Right renal cortex interstitium (tissue), 3 donors: Measurements from ENCODE around the gene ABLIM2. TPM values are rescaled to one million over a fixed set of nuclear protein-coding genes. Genes with fewer than 3 reads are reported as not detected.

Source experiments
- DNase-seq, 3 donors: peaks; one replicate each; pipeline ENCODE4 v3.0.0-alpha.2; 2013; ENCODE audit warnings: low read depth in 3 of 3, low spot score in 2 of 3
- polyA plus RNA-seq, 3 donors: library from polyadenylated mRNA; unstranded; fragments of 120-200 nt; gene quantifications; one replicate each; pipeline ENCODE4 v1.2.1, GENCODE V29; 2013; ENCODE audit not compliant: insufficient read length in 3 of 3

Gene ABLIM2
- polyA plus RNA-seq, 3 donors = 6.5 to 7.2 (median 6.9) TPM

- DNase-seq = no peak
These were observed 186.6 kb downstream of the ABLIM2 start for GRCh38 chr4:7971881-7972500.

GRCh38 chr4:7971159-7971631, 187.4 kb downstream of the ABLIM2 start:
- no peak for DNase-seq

- DNase-seq = no peak
These were observed 188.2 kb downstream of the ABLIM2 start for GRCh38 chr4:7970361-7970946.

- DNase-seq = no peak
These were observed 190.2 kb downstream of the ABLIM2 start for GRCh38 chr4:7968262-7968896.

GRCh38 chr4:7967501-7968261, 190.9 kb downstream of the ABLIM2 start:
- DNase-seq = no peak

GRCh38 chr4:7967063-7967440, 191.6 kb downstream of the ABLIM2 start:
- DNase-seq = no peak

GRCh38 chr4:7966281-7967062, 192.1 kb downstream of the ABLIM2 start:
- DNase-seq = no peak

GRCh38 chr4:7964890-7965662, 193.5 kb downstream of the ABLIM2 start:
- no peak for DNase-seq

GRCh38 chr4:7964459-7964858, 194.2 kb downstream of the ABLIM2 start:
- no peak for DNase-seq

- no peak for DNase-seq
These were observed 194.9 kb downstream of the ABLIM2 start for GRCh38 chr4:7963691-7964090.

- no peak for DNase-seq
These were observed 195.8 kb downstream of the ABLIM2 start for GRCh38 chr4:7962609-7963508.

GRCh38 chr4:7960790-7961655, 197.6 kb downstream of the ABLIM2 start:
- DNase-seq = peak; percentile 70 to 81 (median 73)

GRCh38 chr4:7960017-7960789, 198.4 kb downstream of the ABLIM2 start:
- DNase-seq = no peak

- DNase-seq = no peak
These were observed 199.5 kb downstream of the ABLIM2 start for GRCh38 chr4:7959078-7959477.

- DNase-seq = no peak
These were observed 201.5 kb downstream of the ABLIM2 start for GRCh38 chr4:7956934-7957656.

- no peak for DNase-seq
These were observed 202.3 kb downstream of the ABLIM2 start for GRCh38 chr4:7956270-7956808.
